Measurements from ENCODE around the gene MAST4. TPM values are rescaled to one million over a fixed set of nuclear protein-coding genes. Genes with fewer than 3 reads are reported as not detected.

MAST4 gene
- total RNA-seq, 4 donors from 2014 or later: 55.3 to 148 (median 110) TPM

GRCh38 chr5:66757834-66758371, 161.7 kb downstream of the MAST4 start:
- Histone ChIP-seq H3K27ac (no peak overlapping the region), H3K36me3 (no peaks in the 10 kb centered on the region), H3K4me1 (no peaks in the 10 kb centered on the region), H3K9me3 (no peaks in the 10 kb centered on the region), H3K27me3 (peaks cover 0 to 7% (median 0%) of the 10 kb centered on the region in 4 donors), H3K4me3 (no peak overlapping the region)
- 71 to 76% methylated on average over 3 of the region's 3 CpGs for WGBS, 2 donors
- no peak for DNase-seq
- intact Hi-C loops (cut with DNase I): loop anchor here (5.0 kb wide), 1 partner anchor 451 kb away; no protein-coding TSS in a partner anchor
- no peak for TF ChIP-seq POLR2A (IDR thresholded peaks at IDR 0.05)
- TF ChIP-seq CTCF (IDR thresholded peaks at IDR 0.05): no peak

DNA sequence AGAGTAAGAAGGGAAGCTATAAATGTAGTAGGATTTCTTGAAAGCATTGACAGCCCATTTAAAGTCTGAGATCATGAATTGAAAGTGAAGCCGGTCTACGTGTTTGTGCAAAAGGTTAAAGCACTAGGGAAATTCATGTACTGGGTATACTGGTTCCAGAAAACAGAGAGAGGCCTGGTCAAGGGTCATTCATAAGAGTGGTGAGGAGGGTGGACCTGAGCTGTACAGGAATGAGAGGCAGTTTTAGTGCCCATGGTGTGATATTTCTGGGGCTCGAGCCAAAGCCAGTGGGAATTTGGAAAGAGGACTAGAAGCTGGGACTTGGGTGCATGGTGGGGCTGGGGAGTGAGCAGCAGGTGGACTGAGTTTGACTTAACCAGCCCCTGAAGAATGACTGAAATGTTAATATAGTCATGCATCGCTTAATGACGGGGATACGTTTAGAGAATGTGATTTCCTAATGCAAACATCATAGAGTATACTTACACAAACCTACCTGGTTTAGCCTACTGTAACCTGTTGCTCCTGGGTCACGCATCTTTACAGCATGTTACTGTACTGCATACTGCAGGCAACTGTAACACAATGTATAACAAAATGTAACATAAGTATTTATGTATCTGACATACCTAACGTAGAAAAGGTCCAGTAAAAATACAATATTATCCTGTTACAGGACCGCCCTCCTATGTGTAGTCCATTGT, 173.0 kb downstream of the MAST4 start:
- DNase-seq: no peak
- no peak overlapping the region for H3K4me3 ChIP-seq
- no peak for TF ChIP-seq CTCF (IDR thresholded peaks at IDR 0.05)
- no peak for TF ChIP-seq POLR2A (IDR thresholded peaks at IDR 0.05)
- H3K36me3 ChIP-seq: no peaks in the 10 kb centered on the region
- intact Hi-C loops (cut with DNase I): no loop called here
- WGBS, 2 donors: 85 to 93% methylated on average over 9 of the region's 9 CpGs
- no peaks in the 10 kb centered on the region for H3K9me3 ChIP-seq
- H3K4me1 ChIP-seq: no peaks in the 10 kb centered on the region
- H3K27me3 ChIP-seq: no peaks in the 10 kb centered on the region
- no peak overlapping the region for H3K27ac ChIP-seq

DNA sequence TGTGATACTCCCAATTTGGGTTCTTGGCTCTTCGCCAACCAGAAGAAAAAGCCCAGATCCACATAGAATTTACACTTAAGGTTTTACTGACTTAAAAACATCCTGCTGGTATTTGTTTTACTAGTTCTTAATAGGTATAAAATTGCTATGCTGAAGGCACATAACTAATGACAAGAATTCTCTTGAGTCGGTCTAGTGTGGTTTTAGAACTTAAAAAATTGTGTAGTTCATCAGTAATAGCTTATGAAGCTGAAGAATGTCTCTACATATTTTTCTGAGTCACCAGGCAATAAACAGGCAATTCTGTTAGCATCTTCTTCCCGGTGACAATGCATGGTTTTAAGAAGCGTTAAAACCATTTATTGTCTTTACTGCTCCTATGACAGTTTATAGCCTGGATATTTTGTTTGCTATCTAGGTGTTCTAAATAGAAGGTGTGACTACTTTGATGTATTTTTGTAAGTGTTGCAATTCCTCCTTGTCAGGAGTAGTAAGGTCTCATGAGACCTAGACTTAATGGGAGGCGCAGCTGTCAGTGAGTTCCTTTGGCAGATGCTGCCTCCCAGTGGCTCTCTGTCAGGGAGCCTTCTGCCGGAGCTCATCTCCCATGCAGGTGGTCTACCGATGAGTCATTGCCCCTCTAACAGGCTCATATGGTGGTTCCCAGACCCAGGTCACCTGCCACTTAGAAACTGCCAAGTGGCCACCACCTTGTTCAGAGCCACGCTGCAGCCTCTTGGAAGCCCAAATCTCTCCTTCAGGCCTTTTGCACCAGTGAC, 173.8 kb downstream of the MAST4 start:
- H3K4me3 ChIP-seq: no peak overlapping the region
- WGBS, 2 donors: 68 to 76% methylated on average over 6 to 8 of the region's 8 CpGs
- no peaks in the 10 kb centered on the region for H3K9me3 ChIP-seq
- no peaks in the 10 kb centered on the region for H3K4me1 ChIP-seq
- intact Hi-C loops (cut with DNase I): no loop called here
- no peak overlapping the region for H3K27ac ChIP-seq
- no peak for DNase-seq
- no peaks in the 10 kb centered on the region for H3K27me3 ChIP-seq
- no peaks in the 10 kb centered on the region for H3K36me3 ChIP-seq
- no peak for TF ChIP-seq POLR2A (IDR thresholded peaks at IDR 0.05)
- TF ChIP-seq CTCF (IDR thresholded peaks at IDR 0.05): no peak

GRCh38 chr5:66777868-66778267, 181.7 kb downstream of the MAST4 start:
- DNase-seq: no peak
- H3K4me1 ChIP-seq: no peaks in the 10 kb centered on the region
- 71 to 86% methylated on average over 3 of the region's 3 CpGs for WGBS, 2 donors
- no peaks in the 10 kb centered on the region for H3K36me3 ChIP-seq
- H3K4me3 ChIP-seq: no peak overlapping the region
- H3K27ac ChIP-seq: no peak overlapping the region
- intact Hi-C loops (cut with DNase I): no loop called here
- no peaks in the 10 kb centered on the region for H3K9me3 ChIP-seq
- H3K27me3 ChIP-seq: no peaks in the 10 kb centered on the region
- TF ChIP-seq POLR2A (IDR thresholded peaks at IDR 0.05) (no peak), CTCF (IDR thresholded peaks at IDR 0.05) (no peak)

DNA sequence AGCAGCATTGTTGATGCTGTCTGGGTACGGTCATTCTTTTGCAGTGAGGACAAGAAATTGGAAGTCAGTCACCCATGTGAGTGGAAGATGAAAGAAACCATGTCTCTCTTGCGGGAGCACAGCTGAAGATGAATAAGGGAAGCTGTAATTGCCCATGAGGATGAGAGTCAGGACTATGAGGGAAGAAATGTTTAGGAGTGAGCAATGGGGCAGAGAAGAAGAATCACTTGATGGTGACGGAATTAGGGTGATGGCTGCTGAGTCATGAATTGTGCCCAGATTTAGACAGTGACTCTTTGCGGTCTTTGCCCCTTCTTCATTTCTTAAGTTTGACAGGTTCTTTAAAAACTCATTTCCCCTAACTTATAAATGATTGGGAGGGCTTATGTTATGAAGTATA, 183.3 kb downstream of the MAST4 start:
- Histone ChIP-seq H3K36me3 (no peaks in the 10 kb centered on the region), H3K9me3 (no peaks in the 10 kb centered on the region), H3K4me3 (no peak overlapping the region), H3K4me1 (no peaks in the 10 kb centered on the region), H3K27ac (no peak overlapping the region), H3K27me3 (no peaks in the 10 kb centered on the region)
- TF ChIP-seq CTCF (IDR thresholded peaks at IDR 0.05) (no peak), POLR2A (IDR thresholded peaks at IDR 0.05) (no peak)
- WGBS, 2 donors: 89 to 94% methylated on average over 4 of the region's 4 CpGs
- intact Hi-C loops (cut with DNase I): no loop called here
- no peak for DNase-seq

All from esophagus squamous epithelium (tissue), 5 donors.